Activated naive CD8-positive, alpha-beta T cell treated with anti-CD3 and anti-CD28 coated beads, Interleukin-2, amount 10 ng/mL, durations not matched to agents 7 days and 5 days (primary cell): ENCODE measurements around the gene MT1A. TPM values are rescaled to one million over a fixed set of nuclear protein-coding genes. Genes with fewer than 3 reads are reported as not detected.

Experiments
- ATAC-seq: fragments of 150-1000 bp; cut with Tn5 transposase; one replicate; pipeline ENCODE4 v1.10.0; 2021; ENCODE audit warnings: low read depth, moderate library complexity
- POLR2A ChIA-PET: fragments of 350-600 bp; sonication (Branson Sonifier 250); formaldehyde crosslinking; loops from one replicate; lab custom pipeline; 2021; ENCODE audit warnings: antibody characterized with exemption; lab: Charles Lee
- DNase-seq: peaks from one replicate; pipeline ENCODE4 v3.0.0; 2021
- H3K27ac Mint-ChIP-seq: one replicate; pipeline ENCODE4 v1.8.0; 2022; ENCODE audit warnings: mild to moderate bottlenecking, mixed read lengths
- H3K27me3 Mint-ChIP-seq: one replicate; pipeline ENCODE4 v1.8.0; 2022; ENCODE audit warnings: mild to moderate bottlenecking, moderate library complexity, mixed read lengths
- H3K36me3 Mint-ChIP-seq: one replicate; pipeline ENCODE4 v1.8.0; 2021; ENCODE audit warnings: mild to moderate bottlenecking, mixed read lengths
- H3K4me1 Mint-ChIP-seq: one replicate; pipeline ENCODE4 v1.8.0; 2021; ENCODE audit warnings: mixed read lengths
- H3K4me3 Mint-ChIP-seq: one replicate; pipeline ENCODE4 v1.8.0; 2022; ENCODE audit warnings: mild to moderate bottlenecking, moderate library complexity, mixed read lengths
- H3K9me3 Mint-ChIP-seq: one replicate; pipeline ENCODE4 v1.8.0; 2021; ENCODE audit warnings: mixed read lengths
- total RNA-seq, 2 experiments: library from RNA; stranded (reverse); gene quantifications; one replicate each; pipeline ENCODE4 v1.2.3, GENCODE V29; 2021

MT1A gene
- total RNA-seq, 2 experiments from 2014 or later, result not detected

GRCh38 chr16:56626685-56627084, 11.8 kb upstream of the MT1A start:
- H3K27me3 Mint-ChIP-seq, result peaks cover 32% of the 10 kb centered on the region
- peak overlapping the region; percentile 94 for H3K4me3 Mint-ChIP-seq
- no peak overlapping the region for H3K27ac Mint-ChIP-seq
- POLR2A ChIA-PET, result interaction anchor here (1.6 to 1.9 kb wide), 2 partner anchors 10 to 12 kb away, joined by 5 to 6 read pairs; no protein-coding TSS in a partner anchor
- DNase-seq (no peak), ATAC-seq (no peak)
- no peaks in the 10 kb centered on the region for H3K9me3 Mint-ChIP-seq
- peaks cover 4% of the 10 kb centered on the region for H3K36me3 Mint-ChIP-seq
- peaks cover 17% of the 10 kb centered on the region for H3K4me1 Mint-ChIP-seq

GRCh38 chr16:56628486-56629350, 9.7 kb upstream of the MT1A start:
- Mint-ChIP-seq H3K4me3 (peak overlapping the region; percentile 6), H3K4me1 (peaks cover 20% of the 10 kb centered on the region), H3K36me3 (peaks cover 2% of the 10 kb centered on the region), H3K27ac (no peak overlapping the region), H3K27me3 (peaks cover 47% of the 10 kb centered on the region), H3K9me3 (no peaks in the 10 kb centered on the region)
- POLR2A ChIA-PET, result no interaction called here
- ATAC-seq (no peak), DNase-seq (no peak)

- POLR2A ChIA-PET, result interaction anchor here (1.9 kb wide), 1 partner anchor 14 kb away, joined by 6 read pairs; no protein-coding TSS in a partner anchor
- no peak for ATAC-seq
- Mint-ChIP-seq H3K27me3 (peaks cover 52% of the 10 kb centered on the region), H3K4me3 (no peak overlapping the region), H3K4me1 (peaks cover 20% of the 10 kb centered on the region), H3K9me3 (no peaks in the 10 kb centered on the region), H3K27ac (no peak overlapping the region), H3K36me3 (peaks cover 2% of the 10 kb centered on the region)
- no peak for DNase-seq
These were observed 8.9 kb upstream of the MT1A start for GRCh38 chr16:56629531-56629930.

GRCh38 chr16:56630134-56630533, 8.3 kb upstream of the MT1A start:
- Mint-ChIP-seq H3K9me3 (no peaks in the 10 kb centered on the region), H3K4me3 (no peak overlapping the region), H3K36me3 (peaks cover 2% of the 10 kb centered on the region), H3K27me3 (peaks cover 53% of the 10 kb centered on the region), H3K4me1 (peaks cover 21% of the 10 kb centered on the region), H3K27ac (no peak overlapping the region)
- DNase-seq (no peak), ATAC-seq (no peak)
- POLR2A ChIA-PET, result interaction anchor here (1.9 kb wide), 1 partner anchor 13 kb away, joined by 6 read pairs; no protein-coding TSS in a partner anchor

- Mint-ChIP-seq H3K4me1 (peaks cover 20% of the 10 kb centered on the region), H3K4me3 (no peak overlapping the region), H3K36me3 (peaks cover 2% of the 10 kb centered on the region), H3K9me3 (no peaks in the 10 kb centered on the region), H3K27me3 (peaks cover 56% of the 10 kb centered on the region), H3K27ac (no peak overlapping the region)
- no peak for ATAC-seq
- no peak for DNase-seq
- POLR2A ChIA-PET, result interaction anchor here (1.9 kb wide), 1 partner anchor 12 kb away, joined by 6 read pairs; no protein-coding TSS in a partner anchor
These were observed 7.3 kb upstream of the MT1A start for GRCh38 chr16:56631197-56631596.

- peaks cover 62% of the 10 kb centered on the region for H3K27me3 Mint-ChIP-seq
- ATAC-seq, result no peak
- no peaks in the 10 kb centered on the region for H3K9me3 Mint-ChIP-seq
- peaks cover 2% of the 10 kb centered on the region for H3K36me3 Mint-ChIP-seq
- peak overlapping the region; percentile 64 for H3K4me3 Mint-ChIP-seq
- H3K4me1 Mint-ChIP-seq, result peaks cover 24% of the 10 kb centered on the region
- no peak for DNase-seq
- POLR2A ChIA-PET, result no interaction called here
- H3K27ac Mint-ChIP-seq, result no peak overlapping the region
These were observed 6.7 kb upstream of the MT1A start for GRCh38 chr16:56631832-56632155.

GRCh38 chr16:56632156-56632847, 6.2 kb upstream of the MT1A start, which contains the start of gene MT1M:
MT1M (plus strand) TSS chr16:56632659; CDS start chr16:56632732, 73 bp downstream.
- Mint-ChIP-seq H3K9me3 (no peaks in the 10 kb centered on the region), H3K4me1 (peaks cover 24% of the 10 kb centered on the region), H3K36me3 (no peaks in the 10 kb centered on the region), H3K27ac (no peak within 1 kb of the TSS), H3K27me3 (peaks cover 67% of the 10 kb centered on the region), H3K4me3 (peak within 1 kb of the TSS; percentile 64)
- peak; percentile 44 for DNase-seq
- POLR2A ChIA-PET, result no interaction called here
- ATAC-seq, result peak; percentile 31

GRCh38 chr16:56632848-56633365, 5.6 kb upstream of the MT1A start:
- DNase-seq, result no peak
- no peaks in the 10 kb centered on the region for H3K36me3 Mint-ChIP-seq
- no peaks in the 10 kb centered on the region for H3K9me3 Mint-ChIP-seq
- peaks cover 71% of the 10 kb centered on the region for H3K27me3 Mint-ChIP-seq
- POLR2A ChIA-PET, result no interaction called here
- H3K27ac Mint-ChIP-seq, result no peak overlapping the region
- no peak for ATAC-seq
- peak overlapping the region; percentile 60 for H3K4me3 Mint-ChIP-seq
- peaks cover 29% of the 10 kb centered on the region for H3K4me1 Mint-ChIP-seq

GRCh38 chr16:56633535-56633934, 4.9 kb upstream of the MT1A start:
- POLR2A ChIA-PET, result interaction anchor here (1.2 kb wide), 1 partner anchor 29 kb away, joined by 3 read pairs; no protein-coding TSS in a partner anchor
- no peak for DNase-seq
- Mint-ChIP-seq H3K4me1 (peaks cover 32% of the 10 kb centered on the region), H3K27me3 (peaks cover 76% of the 10 kb centered on the region), H3K27ac (no peak overlapping the region), H3K9me3 (no peaks in the 10 kb centered on the region), H3K36me3 (no peaks in the 10 kb centered on the region), H3K4me3 (no peak overlapping the region)
- ATAC-seq, result no peak

GRCh38 chr16:56634715-56635440, 3.6 kb upstream of the MT1A start:
- H3K27me3 Mint-ChIP-seq, result peaks cover 89% of the 10 kb centered on the region
- DNase-seq (no peak), ATAC-seq (no peak)
- H3K4me1 Mint-ChIP-seq, result peaks cover 32% of the 10 kb centered on the region
- POLR2A ChIA-PET, result interaction anchor here (0.6 to 1.0 kb wide), 2 partner anchors 9 to 101 kb away, joined by 3 read pairs; partner anchors contain the start of gene MT1E
- no peaks in the 10 kb centered on the region for H3K9me3 Mint-ChIP-seq
- H3K36me3 Mint-ChIP-seq, result no peaks in the 10 kb centered on the region
- peak overlapping the region; percentile 63 for H3K27ac Mint-ChIP-seq
- peak overlapping the region; percentile 82 for H3K4me3 Mint-ChIP-seq

GRCh38 chr16:56635441-56635967, 3.0 kb upstream of the MT1A start:
- peak; percentile 52 for DNase-seq
- Mint-ChIP-seq H3K9me3 (no peaks in the 10 kb centered on the region), H3K4me1 (peaks cover 32% of the 10 kb centered on the region), H3K27me3 (peaks cover 90% of the 10 kb centered on the region), H3K27ac (no peak overlapping the region), H3K4me3 (peak overlapping the region; percentile 82), H3K36me3 (no peaks in the 10 kb centered on the region)
- peak; percentile 20 for ATAC-seq
- POLR2A ChIA-PET, result interaction anchor here (0.6 to 1.0 kb wide), 2 partner anchors 10 to 100 kb away, joined by 3 read pairs; partner anchors contain the start of gene MT1E

GRCh38 chr16:56636616-56637413, 1.7 kb upstream of the MT1A start:
- Mint-ChIP-seq H3K27ac (no peak overlapping the region), H3K4me1 (peaks cover 30% of the 10 kb centered on the region), H3K27me3 (peaks cover 87% of the 10 kb centered on the region), H3K4me3 (no peak overlapping the region), H3K9me3 (no peaks in the 10 kb centered on the region), H3K36me3 (no peaks in the 10 kb centered on the region)
- ATAC-seq (no peak), DNase-seq (no peak)
- POLR2A ChIA-PET, result interaction anchor here (1.2 kb wide), 1 partner anchor 11 kb away, joined by 6 read pairs; the partner anchor contains the start of gene MT1E
